Measurements from ENCODE around the gene LTB4R. TPM values are rescaled to one million over a fixed set of nuclear protein-coding genes. Genes with fewer than 3 reads are reported as not detected.

Gene LTB4R
- total RNA-seq, 2 donors from 2014 or later: 6.4 to 6.6 TPM

- Histone ChIP-seq H3K4me3 (ENCODE audit: low read length) (no peak overlapping the region), H3K27ac (ENCODE audit: low read depth, low read length) (no peak overlapping the region), H3K36me3 (ENCODE audit: control insufficient read depth, insufficient read depth, low read length) (no peaks in the 10 kb centered on the region), H3K9ac (ENCODE audit: extremely low read depth, low read length, poor library complexity, severe bottlenecking) (no peak overlapping the region), H3K27me3 (ENCODE audit: control insufficient read depth, insufficient read depth, low read length, poor library complexity, severe bottlenecking) (no peaks in the 10 kb centered on the region), H3K4me1 (ENCODE audit: control insufficient read depth, insufficient read depth, low read length) (no peaks in the 10 kb centered on the region), H3K9me3 (ENCODE audit: control insufficient read depth, low read length) (no peaks in the 10 kb centered on the region)
- H3K4me3 Mint-ChIP-seq: no peak overlapping the region
- no peak overlapping the region for H3K27ac Mint-ChIP-seq
- no peaks in the 10 kb centered on the region for H3K27me3 Mint-ChIP-seq (ENCODE audit: insufficient read depth)
- no peak for TF ChIP-seq CTCF (conservative IDR thresholded peaks at IDR 0.05)
- H3K36me3 Mint-ChIP-seq (ENCODE audit: low read depth): no peaks in the 10 kb centered on the region
- no peaks in the 10 kb centered on the region for H3K9me3 Mint-ChIP-seq
- WGBS, 2 experiments (ENCODE audit: insufficient coverage in 1 of 2, insufficient read length in 1 of 2): 84 to 94% methylated on average over 4 to 5 of the region's 5 CpGs
- DNase-seq: no peak
- no peaks in the 10 kb centered on the region for H3K4me1 Mint-ChIP-seq
Observed at GRCh38 chr14:24283796-24284460, 27.4 kb upstream of the LTB4R start.

DNA sequence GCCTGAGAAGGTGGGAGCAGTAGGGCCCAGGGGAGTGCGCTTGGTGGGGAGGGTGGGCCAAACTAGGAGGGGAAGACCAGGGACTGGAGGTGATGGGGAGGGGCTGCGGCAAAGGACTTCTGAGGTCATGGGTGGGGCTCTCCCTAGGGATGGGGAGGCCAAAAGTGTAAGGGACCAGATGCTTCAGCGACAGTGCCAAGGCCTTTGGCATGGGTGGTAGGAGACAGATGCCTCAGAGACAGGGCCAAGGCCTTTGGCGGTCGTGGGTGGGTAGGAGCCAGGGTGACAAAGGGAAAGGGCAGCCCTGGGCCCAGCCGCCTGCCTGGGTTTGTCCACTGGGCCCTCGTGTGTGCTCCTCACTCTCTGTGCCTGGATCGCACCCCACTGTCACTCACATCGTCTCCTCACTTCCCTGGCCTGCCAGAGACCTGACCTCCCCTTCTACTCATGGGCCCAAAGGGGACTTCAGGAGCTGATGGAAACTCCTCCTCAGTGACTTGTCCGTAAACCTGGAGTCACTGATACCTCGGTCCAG is 26.7 kb upstream of the LTB4R start:
- Histone ChIP-seq H3K4me3 (ENCODE audit: low read length) (no peak overlapping the region), H3K4me1 (ENCODE audit: control insufficient read depth, insufficient read depth, low read length) (no peaks in the 10 kb centered on the region), H3K27me3 (ENCODE audit: control insufficient read depth, insufficient read depth, low read length, poor library complexity, severe bottlenecking) (no peaks in the 10 kb centered on the region), H3K9ac (ENCODE audit: extremely low read depth, low read length, poor library complexity, severe bottlenecking) (no peak overlapping the region), H3K36me3 (ENCODE audit: control insufficient read depth, insufficient read depth, low read length) (peaks cover 4% of the 10 kb centered on the region), H3K27ac (ENCODE audit: low read depth, low read length) (no peak overlapping the region), H3K9me3 (ENCODE audit: control insufficient read depth, low read length) (no peaks in the 10 kb centered on the region)
- no peak overlapping the region for H3K27ac Mint-ChIP-seq
- no peaks in the 10 kb centered on the region for H3K4me1 Mint-ChIP-seq
- 82 to 88% methylated on average over 5 to 11 of the region's 11 CpGs for WGBS, 2 experiments (ENCODE audit: insufficient coverage in 1 of 2, insufficient read length in 1 of 2)
- no peaks in the 10 kb centered on the region for H3K9me3 Mint-ChIP-seq
- no peak for DNase-seq
- H3K36me3 Mint-ChIP-seq (ENCODE audit: low read depth): no peaks in the 10 kb centered on the region
- H3K27me3 Mint-ChIP-seq (ENCODE audit: insufficient read depth): no peaks in the 10 kb centered on the region
- H3K4me3 Mint-ChIP-seq: no peak overlapping the region
- no peak for TF ChIP-seq CTCF (conservative IDR thresholded peaks at IDR 0.05)

DNA sequence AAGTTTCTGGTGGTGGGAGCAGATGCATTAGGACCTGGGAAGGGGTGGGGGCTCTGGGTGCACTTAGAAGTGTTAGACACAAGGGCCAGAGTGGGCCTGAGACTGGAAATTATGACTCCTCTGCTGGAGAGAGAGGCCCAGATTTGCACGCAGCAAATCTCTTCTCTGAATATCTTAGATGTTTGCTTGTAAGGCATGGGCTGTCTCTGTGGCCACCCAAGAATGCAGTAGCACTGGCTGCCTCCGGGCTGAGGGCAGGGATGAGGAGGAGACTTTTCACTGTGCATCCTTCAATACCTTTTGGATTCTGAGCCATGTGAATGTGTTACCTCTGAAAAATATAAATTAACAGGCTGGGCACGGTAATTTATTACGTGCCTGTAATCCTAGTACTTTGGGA is 26.0 kb upstream of the LTB4R start:
- Mint-ChIP-seq H3K27me3 (ENCODE audit: insufficient read depth) (no peaks in the 10 kb centered on the region), H3K4me1 (no peaks in the 10 kb centered on the region), H3K4me3 (no peak overlapping the region), H3K9me3 (no peaks in the 10 kb centered on the region), H3K27ac (no peak overlapping the region), H3K36me3 (ENCODE audit: low read depth) (peaks cover under 1% of the 10 kb centered on the region)
- no peak for TF ChIP-seq CTCF (conservative IDR thresholded peaks at IDR 0.05)
- Histone ChIP-seq H3K27ac (ENCODE audit: low read depth, low read length) (no peak overlapping the region), H3K4me1 (ENCODE audit: control insufficient read depth, insufficient read depth, low read length) (no peaks in the 10 kb centered on the region), H3K27me3 (ENCODE audit: control insufficient read depth, insufficient read depth, low read length, poor library complexity, severe bottlenecking) (no peaks in the 10 kb centered on the region), H3K36me3 (ENCODE audit: control insufficient read depth, insufficient read depth, low read length) (peaks cover 11% of the 10 kb centered on the region), H3K9ac (ENCODE audit: extremely low read depth, low read length, poor library complexity, severe bottlenecking) (no peak overlapping the region), H3K9me3 (ENCODE audit: control insufficient read depth, low read length) (no peaks in the 10 kb centered on the region), H3K4me3 (ENCODE audit: low read length) (no peak overlapping the region)
- no peak for DNase-seq
- WGBS, 2 experiments (ENCODE audit: insufficient coverage in 1 of 2, insufficient read length in 1 of 2): 92 to 97% methylated on average over 4 of the region's 4 CpGs

Data from endodermal cell (in vitro differentiated cells).